Measurements from ENCODE around the gene GM2A. TPM values are rescaled to one million over a fixed set of nuclear protein-coding genes. Genes with fewer than 3 reads are reported as not detected.
"Not testable (repeated sequence)": the region's sequence is repeated elsewhere in the genome, so short reads cannot be mapped to it uniquely, and the experiment has no call there.

Gene GM2A
- total and polyA plus RNA-seq, 8 donors, result 28.3 to 70.0 (median 37.0) TPM

DNA sequence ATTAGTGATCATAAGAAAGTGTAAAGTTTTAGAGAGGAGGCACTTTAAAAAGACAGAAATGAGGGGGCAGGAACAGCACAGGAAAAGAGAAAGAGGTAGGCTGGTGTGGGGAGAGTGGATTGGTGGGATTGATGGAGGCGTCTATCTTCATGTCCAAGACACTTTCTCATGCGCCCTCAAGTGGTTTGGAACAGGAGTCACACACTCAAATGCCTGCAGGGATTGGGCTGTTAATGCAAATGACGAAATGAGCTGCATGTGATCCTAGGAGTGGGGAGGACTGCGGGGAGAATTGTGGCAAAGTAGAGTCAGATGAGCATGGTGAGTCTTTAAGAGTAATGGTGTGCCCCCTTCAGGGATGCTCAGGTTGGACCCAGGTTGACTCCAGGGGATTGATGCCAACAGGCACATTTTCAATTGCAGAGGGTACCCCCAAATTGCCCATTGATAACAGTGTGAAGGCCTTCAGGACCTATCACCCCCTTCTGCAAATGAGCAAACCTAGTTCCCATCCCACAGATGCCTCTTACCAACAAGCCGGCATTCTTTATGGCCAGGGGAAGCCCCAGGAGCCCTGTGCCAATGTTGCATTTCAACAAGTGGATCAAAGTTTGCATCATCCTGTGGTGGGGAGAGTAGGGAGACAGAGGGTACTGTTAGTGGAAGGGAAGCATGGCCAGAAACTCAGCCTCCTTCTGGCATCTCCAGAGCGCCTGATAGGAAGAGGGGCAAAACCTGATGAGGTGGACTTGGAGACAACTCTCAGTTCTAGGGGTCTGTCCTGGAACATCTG lies 45.3 kb downstream of the GM2A start:
- Histone ChIP-seq H3K27me3 (no peaks in the 10 kb centered on the region), H3K27ac (no peak overlapping the region), H3K4me1 (peaks cover 0 to 10% of the 10 kb centered on the region in 2 donors), H3K36me3 (no peaks in the 10 kb centered on the region), H3K9me3 (no peaks in the 10 kb centered on the region), H3K4me3 (no peak overlapping the region)
- DNase-seq (peak in 1 of 4 donors; percentile 16), ATAC-seq (peak; percentile 73)
- intact Hi-C loops (cut with DNase I), result no loop called here
- TF ChIP-seq, protein P1, sequence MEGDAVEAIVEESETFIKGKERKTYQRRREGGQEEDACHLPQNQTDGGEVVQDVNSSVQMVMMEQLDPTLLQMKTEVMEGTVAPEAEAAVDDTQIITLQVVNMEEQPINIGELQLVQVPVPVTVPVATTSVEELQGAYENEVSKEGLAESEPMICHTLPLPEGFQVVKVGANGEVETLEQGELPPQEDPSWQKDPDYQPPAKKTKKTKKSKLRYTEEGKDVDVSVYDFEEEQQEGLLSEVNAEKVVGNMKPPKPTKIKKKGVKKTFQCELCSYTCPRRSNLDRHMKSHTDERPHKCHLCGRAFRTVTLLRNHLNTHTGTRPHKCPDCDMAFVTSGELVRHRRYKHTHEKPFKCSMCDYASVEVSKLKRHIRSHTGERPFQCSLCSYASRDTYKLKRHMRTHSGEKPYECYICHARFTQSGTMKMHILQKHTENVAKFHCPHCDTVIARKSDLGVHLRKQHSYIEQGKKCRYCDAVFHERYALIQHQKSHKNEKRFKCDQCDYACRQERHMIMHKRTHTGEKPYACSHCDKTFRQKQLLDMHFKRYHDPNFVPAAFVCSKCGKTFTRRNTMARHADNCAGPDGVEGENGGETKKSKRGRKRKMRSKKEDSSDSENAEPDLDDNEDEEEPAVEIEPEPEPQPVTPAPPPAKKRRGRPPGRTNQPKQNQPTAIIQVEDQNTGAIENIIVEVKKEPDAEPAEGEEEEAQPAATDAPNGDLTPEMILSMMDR (IDR thresholded peaks at IDR 0.05), result peak in 1 of 2 donors; percentile 15

DNA sequence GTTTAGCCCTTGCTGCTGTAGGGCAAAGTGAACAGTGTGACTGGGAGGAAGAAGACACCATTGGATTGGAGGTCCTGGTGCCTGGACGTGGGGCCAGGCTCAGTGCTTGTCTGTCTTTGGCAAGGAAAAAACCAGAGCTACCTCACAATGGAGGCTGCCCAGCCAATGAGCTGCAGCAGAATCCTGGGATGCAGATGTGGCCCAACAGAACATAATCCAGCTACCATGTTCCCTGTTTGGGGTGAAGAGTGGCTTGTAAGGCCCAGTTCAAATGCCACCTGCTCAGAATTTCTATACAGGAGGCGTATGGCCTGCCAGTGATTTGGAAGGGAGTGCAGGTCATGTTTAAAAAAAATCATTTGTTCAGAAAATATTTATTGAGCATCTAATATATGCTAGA lies 50.7 kb downstream of the GM2A start, which contains the start of gene SLC36A3:
Gene SLC36A3 (minus strand): TSS at position 101 of the 400 bp plus-strand sequence. CDS start 412 bp downstream, outside the sequence.
- no peak within 1 kb of the TSS for H3K27ac ChIP-seq
- ATAC-seq (no peak), DNase-seq (no peak)
- H3K27me3 ChIP-seq, result no peaks in the 10 kb centered on the region
- no peaks in the 10 kb centered on the region for H3K36me3 ChIP-seq
- intact Hi-C loops (cut with DNase I), result no loop called here
- TF ChIP-seq, protein P1 (IDR thresholded peaks at IDR 0.05), result no peak
- no peaks in the 10 kb centered on the region for H3K9me3 ChIP-seq
- no peaks in the 10 kb centered on the region for H3K4me1 ChIP-seq
- no peak within 1 kb of the TSS for H3K4me3 ChIP-seq

DNA sequence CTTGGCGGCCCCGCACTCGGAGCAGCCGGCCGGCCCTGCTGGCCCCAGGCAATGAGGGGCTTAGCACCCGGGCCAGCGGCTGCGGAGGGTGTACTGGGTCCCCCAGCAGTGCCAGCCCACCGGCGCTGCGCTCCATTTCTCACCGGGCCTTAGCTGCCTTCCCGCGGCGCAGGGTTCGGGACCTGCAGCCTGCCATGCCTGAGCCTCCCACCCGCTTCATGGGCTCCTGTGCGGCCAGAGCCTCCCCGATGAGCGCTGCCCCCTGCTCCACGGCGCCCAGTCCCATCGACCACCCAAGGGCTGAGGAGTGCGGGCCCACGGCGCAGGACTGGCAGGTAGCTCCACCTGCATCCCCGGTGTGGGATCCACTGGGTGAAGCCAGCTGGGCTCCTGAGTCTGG lies 56.3 kb downstream of the GM2A start:
- ATAC-seq; intact Hi-C loops (cut with DNase I); DNase-seq; H3K4me1 ChIP-seq; H3K36me3 ChIP-seq; H3K27ac ChIP-seq; H3K27me3 ChIP-seq; H3K9me3 ChIP-seq; H3K4me3 ChIP-seq: not testable (repeated sequence)

DNA sequence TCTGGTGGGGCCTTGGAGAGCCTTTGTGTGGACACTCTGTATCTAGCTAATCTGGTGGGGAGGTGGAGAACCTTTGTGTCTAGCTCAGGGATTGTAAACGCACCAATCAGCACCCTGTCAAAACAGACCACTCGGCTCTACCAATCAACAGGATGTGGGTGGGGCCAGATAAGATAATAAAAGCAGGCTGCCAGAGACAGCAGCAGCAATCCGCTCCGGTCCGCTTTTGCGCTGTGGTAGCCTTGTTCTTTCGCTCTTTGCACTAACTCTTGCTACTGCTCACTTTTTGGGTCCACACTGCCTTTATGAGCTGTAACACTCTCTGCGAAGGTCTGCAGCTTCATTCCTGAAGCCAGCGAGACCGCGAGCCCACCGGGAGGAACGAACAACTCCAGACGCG lies 56.8 kb downstream of the GM2A start:
- H3K27ac ChIP-seq; intact Hi-C loops (cut with DNase I); DNase-seq; H3K36me3 ChIP-seq; H3K4me3 ChIP-seq; H3K4me1 ChIP-seq; H3K27me3 ChIP-seq; H3K9me3 ChIP-seq; ATAC-seq: not testable (repeated sequence)

DNA sequence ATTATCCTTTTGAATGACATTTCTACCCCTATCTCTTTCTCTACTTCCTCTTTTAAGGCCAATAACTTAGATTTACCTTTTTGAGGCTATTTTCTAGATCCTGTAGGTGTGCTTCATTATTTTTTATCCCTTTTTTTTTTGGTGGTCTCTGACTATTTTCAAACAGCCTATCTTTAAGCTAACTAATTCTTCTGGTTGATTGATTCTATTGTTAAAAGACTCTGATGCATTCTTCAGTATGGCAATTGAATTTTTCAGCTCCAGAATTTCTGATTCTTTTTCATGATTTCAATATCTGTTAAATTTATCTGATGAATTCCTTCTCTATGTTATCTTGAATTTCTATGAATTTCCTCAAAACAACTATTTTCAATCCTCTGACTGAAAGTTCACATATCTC lies 57.9 kb downstream of the GM2A start:
- no peak overlapping the region for H3K27ac ChIP-seq
- no peaks in the 10 kb centered on the region for H3K9me3 ChIP-seq
- ATAC-seq (no peak), DNase-seq (no peak)
- no peaks in the 10 kb centered on the region for H3K4me1 ChIP-seq
- H3K4me3 ChIP-seq, result no peak overlapping the region
- TF ChIP-seq, protein P1 (IDR thresholded peaks at IDR 0.05), result no peak
- intact Hi-C loops (cut with DNase I), result no loop called here
- H3K36me3 ChIP-seq, result no peaks in the 10 kb centered on the region
- no peaks in the 10 kb centered on the region for H3K27me3 ChIP-seq

DNA sequence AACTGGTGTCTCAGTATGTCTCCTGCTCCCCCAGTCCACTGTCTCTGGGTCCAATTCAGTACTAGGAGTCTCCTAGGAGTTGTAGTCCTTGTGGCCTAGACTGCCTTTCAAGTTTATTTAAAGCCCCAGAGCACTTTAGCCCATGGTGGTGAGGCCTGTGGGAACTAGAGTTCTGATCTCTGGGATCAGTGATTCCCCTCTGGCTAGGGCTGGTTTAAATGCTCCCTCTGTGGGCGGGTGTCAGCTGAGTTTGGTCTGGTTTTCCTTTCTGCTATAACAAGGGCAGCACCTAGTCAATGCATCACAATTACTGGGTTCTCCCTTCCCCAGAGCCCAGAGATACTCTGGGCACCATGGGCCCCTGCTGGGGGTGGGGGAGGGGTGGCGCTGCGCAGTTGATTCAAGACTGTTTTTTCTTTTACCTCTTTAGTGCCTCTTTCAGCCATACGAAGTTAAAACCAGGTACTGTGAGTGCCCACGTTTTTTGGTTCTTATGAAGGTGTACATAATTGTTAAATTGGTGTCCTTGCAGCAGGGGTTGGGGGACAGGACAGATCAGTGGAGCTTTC lies 59.9 kb downstream of the GM2A start:
- ATAC-seq (no peak), DNase-seq (no peak)
- Histone ChIP-seq H3K27me3 (no peaks in the 10 kb centered on the region), H3K27ac (no peak overlapping the region), H3K4me1 (no peaks in the 10 kb centered on the region), H3K36me3 (no peaks in the 10 kb centered on the region), H3K9me3 (no peaks in the 10 kb centered on the region), H3K4me3 (no peak overlapping the region)
- intact Hi-C loops (cut with DNase I), result no loop called here
- TF ChIP-seq, protein P1 (IDR thresholded peaks at IDR 0.05), result no peak
